Ovary (tissue), 3 donors: ENCODE results near the gene RDX.

Experiments
- CTCF ChIP-seq, 3 donors: fragments of 450-650 bp in 2 of 3; fragments of 200-600 bp in 1 of 3; IDR thresholded peaks; one replicate each; pipeline versions ENCODE4 v1.5.1 to v1.8.0; 2016 to 2022; ENCODE audit warnings: antibody characterized with exemption in 3 of 3, mild to moderate bottlenecking in 1 of 3
- EP300 ChIP-seq: sonication (generic); formaldehyde crosslinking; IDR thresholded peaks from one replicate; pipeline ENCODE4 v1.6.1; 2017; ENCODE audit warnings: antibody characterized with exemption
- POLR2A ChIP-seq: fragments of 450-650 bp; IDR thresholded peaks from one replicate; pipeline ENCODE4 v1.6.1; 2017; ENCODE audit warnings: antibody characterized with exemption, mild to moderate bottlenecking, moderate library complexity
- donor health status: DM: no; HTN: no; CAD: no.

DNA sequence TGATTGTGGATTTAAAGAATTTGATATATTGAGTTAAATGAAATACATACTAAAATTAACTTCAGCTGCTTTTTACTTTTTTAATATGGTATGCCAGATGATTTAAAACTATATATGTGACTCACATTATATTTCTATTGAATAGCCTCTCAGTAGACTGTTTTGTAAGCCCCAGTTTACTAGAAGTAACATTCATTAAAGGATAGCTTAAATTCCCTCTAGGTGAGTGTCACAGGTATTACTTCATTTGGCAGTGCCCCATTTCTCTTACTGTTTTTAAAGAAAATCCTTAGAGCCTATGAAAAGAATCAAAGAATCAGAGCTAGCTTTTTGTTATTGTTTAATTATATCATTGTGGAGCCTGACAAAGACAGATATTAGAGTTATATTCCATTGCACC is 154.6 kb downstream of the RDX start:
- TF ChIP-seq CTCF (IDR thresholded peaks at IDR 0.05) (no peak), EP300 (no peak), POLR2A (no peak)
